Heart left ventricle (tissue), 16 donors: ENCODE data around the gene NVL. TPM values are rescaled to one million over a fixed set of nuclear protein-coding genes. Genes with fewer than 3 reads are reported as not detected.

Source experiments
- ATAC-seq, 4 donors: fragments of 200-7000 bp; cut with Tn5 transposase; one replicate each; pipeline ENCODE4 v1.9.1; 2020 to 2022; ENCODE audit warnings: moderate library complexity in 4 of 4, mild to moderate bottlenecking in 3 of 4, moderate number of reproducible peaks in 1 of 4
- DNase-seq, 5 donors: peaks; one replicate each; pipeline ENCODE4 v3.0.0-alpha.2; 2020
- H3K27ac ChIP-seq, 12 donors: fragments of 200-600 bp; sonication (generic) in 4 of 12; one replicate each; pipeline versions ENCODE4 v1.5.0 to v1.8.0; 2016 to 2022; ENCODE audit warnings: mild to moderate bottlenecking in 2 of 12
- H3K27me3 ChIP-seq, 9 donors: fragments of 200-600 bp; sonication (generic) in 2 of 9; one replicate each; pipeline versions ENCODE4 v1.5.1 to v1.8.0; 2016 to 2022; ENCODE audit warnings: mild to moderate bottlenecking in 3 of 9
- H3K36me3 ChIP-seq, 9 donors: fragments of 200-600 bp; sonication (generic) in 2 of 9; one replicate each; pipeline versions ENCODE4 v1.5.0 to v1.8.0; 2018 to 2022; ENCODE audit warnings: mild to moderate bottlenecking in 2 of 9
- H3K4me1 ChIP-seq, 12 donors: fragments of 200-600 bp; sonication (generic) in 4 of 12; one replicate each; pipeline versions ENCODE4 v1.5.0 to v1.8.0; 2016 to 2022; ENCODE audit warnings: mild to moderate bottlenecking in 3 of 12
- H3K4me3 ChIP-seq, 12 donors: fragments of 200-600 bp; sonication (generic) in 4 of 12; one replicate each; pipeline versions ENCODE4 v1.5.0 to v1.8.0; 2017 to 2022; ENCODE audit warnings: mild to moderate bottlenecking in 9 of 12, moderate library complexity in 4 of 12
- H3K9me3 ChIP-seq, 12 donors: fragments of 200-600 bp; sonication (generic) in 4 of 12; one replicate each; pipeline versions ENCODE4 v1.5.0 to v1.8.0; 2016 to 2022; ENCODE audit warnings: mild to moderate bottlenecking in 1 of 12
- POLR2A ChIP-seq, 2 donors: fragments of 450-650 bp; IDR thresholded peaks; one replicate each; pipeline ENCODE4 v1.6.1; 2017; ENCODE audit warnings: antibody characterized with exemption in 2 of 2, mild to moderate bottlenecking in 2 of 2, moderate library complexity in 2 of 2
- WGBS, 4 donors: extraction: QIAGEN DNeasy Blood & Tissue Kit in 2 of 4; methylation state at CpG; one replicate each; pipeline versions ENCODE4 v1.1.5 to v1.1.7; 2013 to 2018; 5-methylcytosine and 5-hydroxymethylcytosine counted together
- intact Hi-C, 10 donors: fragments of 100-400 bp; cut with DNase I; formaldehyde crosslinking; loops; one replicate each; pipeline versions ENCODE4 v1.11.1 to v1.14.2; 2022
- polyA plus RNA-seq, 2 donors: library from polyadenylated mRNA; stranded (reverse); fragments of 200-250 nt; gene quantifications; one replicate each; pipeline ENCODE4 v1.2.3, GENCODE V29; 2013
- total RNA-seq, 9 donors: library from RNA; depleted of rRNA in 2 of 9; stranded (reverse); fragments of >200 nt in 2 of 9; fragmentation: NEBNext Ultra II Directional in 3 of 9; extraction: Animal tissue kit (Norgen Biotek cat#: 25700) in 3 of 9; gene quantifications; one replicate each; pipeline versions ENCODE4 v1.1.0 to v1.2.4, GENCODE V29; 2016 to 2023
- TF ChIP-seq, protein P1 (sequence below), 12 donors: fragments of 200-600 bp; sonication (generic) in 4 of 12; IDR thresholded peaks; one replicate each; pipeline versions ENCODE4 v1.5.0 to v1.8.0; 2018 to 2022; ENCODE audit warnings: antibody characterized with exemption in 12 of 12, mild to moderate bottlenecking in 5 of 12
- donor health status: ischemic (EF 13 %, LVEDD 7.1; RV severe dilation, severe dysfunction).
- donor health status: healthy with polysubstance abuse.
- donor health status: DM: no; HTN: yes; CAD: no.
- donor health status: DM: no; HTN: no; CAD: no.
- donor health status: ischemic (EF 25% LVEDD 6.9; RV normal size, moderate dysfunction).
- donor health status: ischemic (EF 25% LVEDD 5.7; RV mildly dilated, moderate dysfunction).
- donor health status: healthy.
- donor health status: DM: yes; HTN: yes; CAD: no.
- donor health status: ischemic (EF 35%, LVEDD 5.7; RV mildly dilated, moderate dysfunction).
- donor health status: nonischemic (EF 11% LVEDD 7.7; RV severe dilation, severe dysfunction).
- donor health status: DM: yes; HTN: yes; CAD: no.
- donor health status: PGD.
- donor health status: ischemic (EF 29% LVEDD 5.4; RV normal size, mild dysfunction).
- donor health status: nonischemic (EF 23%, LVEDD 6.1; RV moderate dilation, normal function).

Gene NVL
- total and polyA plus RNA-seq, 11 donors: 4.8 to 14.8 (median 9.3) TPM

DNA sequence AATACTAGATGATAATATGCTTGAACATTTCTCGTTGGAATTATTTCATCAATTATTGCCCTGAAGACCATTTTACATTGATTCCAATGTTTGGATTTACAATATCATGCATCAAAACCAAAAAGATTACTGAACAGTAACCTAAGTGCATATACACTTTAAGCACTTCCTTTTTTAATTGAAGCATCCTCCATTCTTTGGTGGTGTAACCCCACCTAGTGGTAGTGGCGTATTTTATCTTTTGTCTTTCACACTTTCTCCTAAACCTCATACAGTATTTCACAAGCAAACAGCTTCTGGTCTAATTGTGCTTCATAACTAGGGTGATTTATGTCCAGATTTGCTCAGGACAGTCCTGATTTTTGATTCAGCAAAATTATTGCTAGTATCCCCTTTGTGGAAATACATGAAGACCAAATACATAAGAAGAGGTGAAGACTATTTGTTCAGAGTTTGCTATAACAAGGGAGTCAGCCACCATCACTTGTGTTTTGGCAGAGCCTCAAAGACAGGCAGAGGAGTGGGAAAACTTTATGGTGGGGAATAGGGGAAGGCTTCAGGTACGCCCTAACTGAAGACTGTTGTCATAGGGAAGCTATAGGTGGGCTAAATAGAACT, 3.4 kb upstream of the NVL start:
- H3K9me3 ChIP-seq: no peaks in the 10 kb centered on the region
- WGBS, 4 donors: 11 to 21% (median 18%) methylated on average over 3 of the region's 3 CpGs
- no peak overlapping the region for H3K4me3 ChIP-seq
- TF ChIP-seq POLR2A (IDR thresholded peaks at IDR 0.05): no peak
- TF ChIP-seq, protein P1, sequence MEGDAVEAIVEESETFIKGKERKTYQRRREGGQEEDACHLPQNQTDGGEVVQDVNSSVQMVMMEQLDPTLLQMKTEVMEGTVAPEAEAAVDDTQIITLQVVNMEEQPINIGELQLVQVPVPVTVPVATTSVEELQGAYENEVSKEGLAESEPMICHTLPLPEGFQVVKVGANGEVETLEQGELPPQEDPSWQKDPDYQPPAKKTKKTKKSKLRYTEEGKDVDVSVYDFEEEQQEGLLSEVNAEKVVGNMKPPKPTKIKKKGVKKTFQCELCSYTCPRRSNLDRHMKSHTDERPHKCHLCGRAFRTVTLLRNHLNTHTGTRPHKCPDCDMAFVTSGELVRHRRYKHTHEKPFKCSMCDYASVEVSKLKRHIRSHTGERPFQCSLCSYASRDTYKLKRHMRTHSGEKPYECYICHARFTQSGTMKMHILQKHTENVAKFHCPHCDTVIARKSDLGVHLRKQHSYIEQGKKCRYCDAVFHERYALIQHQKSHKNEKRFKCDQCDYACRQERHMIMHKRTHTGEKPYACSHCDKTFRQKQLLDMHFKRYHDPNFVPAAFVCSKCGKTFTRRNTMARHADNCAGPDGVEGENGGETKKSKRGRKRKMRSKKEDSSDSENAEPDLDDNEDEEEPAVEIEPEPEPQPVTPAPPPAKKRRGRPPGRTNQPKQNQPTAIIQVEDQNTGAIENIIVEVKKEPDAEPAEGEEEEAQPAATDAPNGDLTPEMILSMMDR (IDR thresholded peaks at IDR 0.05): peak; percentile 32 to 71 (median 60)
- H3K36me3 ChIP-seq: no peaks in the 10 kb centered on the region
- ATAC-seq (peak in 2 of 4 donors; percentile 39 to 41), DNase-seq (no peak)
- H3K4me1 ChIP-seq: peaks cover 0 to 23% (median 14%) of the 10 kb centered on the region in 12 donors
- intact Hi-C loops: loop anchor here in 7 of 10 donors (1.0 to 10.0 kb wide), 8 partner anchors 149 to 639 kb away; partner anchors contain the start of genes DEGS1 (in 2 of the 7) and FBXO28 (in 1 of the 7)
- no peak overlapping the region for H3K27ac ChIP-seq
- H3K27me3 ChIP-seq: peaks cover 0 to 2% (median 0%) of the 10 kb centered on the region in 9 donors

DNA sequence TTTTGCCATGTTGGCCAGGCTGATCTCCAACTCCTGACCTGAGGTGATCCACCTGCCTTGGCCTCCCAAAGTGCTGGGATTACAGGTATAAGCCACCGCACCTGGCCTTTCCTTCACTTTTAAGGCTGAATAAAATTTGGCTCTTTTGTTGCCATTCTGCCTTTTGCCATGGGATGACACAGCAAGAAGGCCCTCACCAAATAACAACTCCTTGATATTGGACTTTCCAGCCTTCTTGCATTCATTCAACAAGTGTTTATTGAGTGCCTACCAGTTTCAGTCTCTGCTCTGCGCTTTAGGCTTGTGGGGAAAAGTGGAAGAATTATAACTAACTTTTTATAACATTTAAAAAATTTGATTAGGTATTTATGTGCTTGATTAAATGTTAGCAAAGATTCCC, 1.9 kb upstream of the NVL start:
- ATAC-seq: no peak
- TF ChIP-seq, protein P1 (IDR thresholded peaks at IDR 0.05): no peak
- no peak for TF ChIP-seq POLR2A (IDR thresholded peaks at IDR 0.05)

DNA sequence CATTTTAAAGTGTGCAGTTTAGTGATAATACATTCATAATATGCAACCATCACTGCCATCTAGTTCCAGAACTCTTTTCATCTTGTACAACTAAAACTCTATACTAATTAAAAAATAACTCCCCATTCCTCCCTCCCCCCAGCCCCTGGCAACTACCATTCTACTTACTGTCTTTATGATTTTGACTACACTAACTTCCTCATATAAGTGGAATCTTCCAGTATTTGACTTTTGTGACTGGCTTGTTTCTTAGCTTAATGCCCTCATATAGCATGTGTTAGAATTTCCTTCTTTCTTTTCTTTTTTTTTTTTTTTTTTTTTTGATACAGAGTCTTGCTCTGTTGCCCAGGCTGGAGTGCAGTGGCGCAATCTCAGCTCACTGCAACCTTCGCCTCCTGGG, 1.4 kb upstream of the NVL start:
- Histone ChIP-seq H3K4me1 (peaks cover 0 to 28% (median 20%) of the 10 kb centered on the region in 12 donors), H3K36me3 (peaks cover 0 to 3% (median 0%) of the 10 kb centered on the region in 9 donors), H3K27me3 (no peaks in the 10 kb centered on the region), H3K4me3 (peak overlapping the region in 2 of 12 donors; percentile 77 to 82), H3K9me3 (no peaks in the 10 kb centered on the region), H3K27ac (peak overlapping the region in 3 of 12 donors; percentile 88 to 89 (median 89))
- no peak for DNase-seq
- 96 to 100% (median 100%) methylated on average over 2 of the region's 2 CpGs for WGBS, 4 donors
- ATAC-seq: no peak
- no peak for TF ChIP-seq POLR2A (IDR thresholded peaks at IDR 0.05)
- TF ChIP-seq, protein P1 (IDR thresholded peaks at IDR 0.05): no peak
- intact Hi-C loops: loop anchor here in 5 of 10 donors (2.0 to 10.0 kb wide), 6 partner anchors 147 to 637 kb away; partner anchors contain the start of genes DEGS1 (in 2 of the 5) and FBXO28 (in 2 of the 5)

More for the DNA sequence above, 1.9 kb upstream of the NVL start:
- Histone ChIP-seq H3K36me3 (no peaks in the 10 kb centered on the region), H3K27ac (no peak overlapping the region), H3K4me1 (peaks cover 0 to 28% (median 20%) of the 10 kb centered on the region in 12 donors), H3K27me3 (no peaks in the 10 kb centered on the region), H3K9me3 (no peaks in the 10 kb centered on the region), H3K4me3 (no peak overlapping the region)
- WGBS, 4 donors: 96 to 100% (median 98%) methylated on average over 2 of the region's 2 CpGs
- intact Hi-C loops: loop anchor here in 8 of 10 donors (2.0 to 10.0 kb wide), 7 partner anchors 147 to 637 kb away; partner anchors contain the start of genes FBXO28 (in 3 of the 8) and DEGS1 (in 2 of the 8)
- DNase-seq: no peak

DNA sequence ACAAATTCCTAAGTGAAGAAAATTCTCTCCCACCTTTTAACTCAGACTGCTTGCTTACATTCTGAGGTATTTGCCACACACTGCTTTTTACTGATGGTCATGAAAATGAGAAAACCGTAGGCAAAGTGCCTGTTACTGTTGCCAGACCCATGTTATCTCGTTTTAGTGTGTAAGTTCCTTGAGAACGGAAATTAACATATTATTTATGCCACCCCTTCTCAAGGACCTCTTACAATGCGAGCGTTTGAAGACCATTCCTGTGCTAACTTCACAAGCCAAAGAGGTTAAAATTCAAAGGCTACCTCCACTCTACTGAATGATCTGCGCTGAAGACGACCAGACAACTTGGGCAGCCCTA, 509 bp downstream of the NVL start:
- Histone ChIP-seq H3K9me3 (no peaks in the 10 kb centered on the region), H3K4me1 (peaks cover 0 to 28% (median 20%) of the 10 kb centered on the region in 12 donors), H3K27me3 (no peaks in the 10 kb centered on the region), H3K27ac (peak overlapping the region in 11 of 12 donors; percentile 88 to 98 (median 92)), H3K36me3 (peaks cover 0 to 19% (median 0%) of the 10 kb centered on the region in 9 donors), H3K4me3 (peak overlapping the region; percentile 51 to 98 (median 88))
- DNase-seq (no peak), ATAC-seq (no peak)
- TF ChIP-seq, protein P1 (IDR thresholded peaks at IDR 0.05): no peak
- no peak for TF ChIP-seq POLR2A (IDR thresholded peaks at IDR 0.05)
- intact Hi-C loops: loop anchor here in 1 of 10 donors (10.0 kb wide), 1 partner anchor 145 kb away; the partner anchor contains the start of gene DEGS1
- 0 to 1% (median 0%) methylated on average over 7 of the region's 7 CpGs for WGBS, 4 donors
